ENCODE measurements around the gene WDR33.

DNA sequence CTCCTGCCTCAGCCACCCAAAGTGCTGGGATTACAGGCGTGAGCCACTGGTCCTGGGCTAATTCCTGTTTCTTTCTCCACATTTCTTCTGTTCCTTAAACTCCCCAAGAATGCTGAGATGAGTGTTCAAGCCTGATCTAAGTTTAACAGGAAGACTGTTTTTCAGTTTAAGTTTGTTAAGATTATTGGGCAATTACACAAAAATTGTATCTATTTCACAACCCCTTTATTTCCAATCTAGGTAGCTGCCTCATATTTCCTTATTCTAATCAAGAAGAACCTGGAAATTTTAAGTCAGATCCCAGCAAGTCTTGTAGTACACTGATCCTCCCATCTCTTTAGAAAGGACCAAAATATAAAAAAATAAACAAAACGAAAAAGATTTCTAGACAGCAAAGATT is 98.0 kb downstream of the WDR33 start:
- no peak for TF ChIP-seq CTCF (IDR thresholded peaks at IDR 0.05)
- TF ChIP-seq POLR2A (IDR thresholded peaks at IDR 0.05): no peak
- no peak for TF ChIP-seq POLR2AphosphoS5 (IDR thresholded peaks at IDR 0.05; ENCODE audit: insufficient read depth in 1 of 2, low read depth in 1 of 2)
